Stimulated activated CD4-positive, alpha-beta T cell treated with anti-CD3 and anti-CD28 coated beads, TNF-alpha, amount 100 ng/mL, for 24 hours (primary cell): ENCODE data around the gene EIF4E2.

Experiments used
- DNase-seq, 3 experiments: peaks; one replicate each; pipeline ENCODE4 v3.0.0-alpha.2; 2020; ENCODE audit warnings: low read depth in 3 of 3

Gene EIF4E2

DNA sequence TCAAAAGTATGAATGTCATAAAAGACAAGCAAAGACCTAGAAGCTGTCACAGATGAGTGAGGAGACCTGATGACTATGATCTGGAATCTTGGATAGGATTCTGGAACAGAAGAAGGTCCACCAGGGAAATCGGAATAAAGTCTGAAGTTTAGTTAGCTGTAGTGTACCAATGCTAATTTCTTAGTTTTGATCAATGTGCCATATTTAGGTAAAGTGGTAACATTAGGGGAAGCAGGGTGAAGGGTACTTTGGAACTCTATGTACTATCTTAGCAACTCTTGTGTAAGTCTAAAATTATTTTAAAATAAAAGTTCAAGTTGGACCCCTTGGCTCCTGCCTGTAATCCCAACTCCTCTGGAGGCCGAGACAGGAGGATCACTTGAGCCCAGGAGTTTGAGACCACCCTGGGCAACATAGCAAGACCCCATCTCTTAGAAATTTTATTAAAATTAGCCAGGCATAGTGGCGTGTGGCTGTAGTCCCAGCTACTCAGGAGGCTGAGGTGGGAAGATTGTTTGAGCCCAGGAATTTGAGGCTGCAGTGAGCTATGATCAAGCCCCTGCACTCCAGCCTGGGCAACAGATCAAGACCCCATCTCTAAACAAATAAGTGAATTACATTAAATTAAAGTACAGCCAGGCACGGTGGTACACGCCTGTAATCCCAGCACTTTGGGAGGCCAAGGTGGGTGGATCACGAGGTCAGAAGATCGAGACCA is 47.0 kb downstream of the EIF4E2 start:
- DNase-seq = no peak

DNA sequence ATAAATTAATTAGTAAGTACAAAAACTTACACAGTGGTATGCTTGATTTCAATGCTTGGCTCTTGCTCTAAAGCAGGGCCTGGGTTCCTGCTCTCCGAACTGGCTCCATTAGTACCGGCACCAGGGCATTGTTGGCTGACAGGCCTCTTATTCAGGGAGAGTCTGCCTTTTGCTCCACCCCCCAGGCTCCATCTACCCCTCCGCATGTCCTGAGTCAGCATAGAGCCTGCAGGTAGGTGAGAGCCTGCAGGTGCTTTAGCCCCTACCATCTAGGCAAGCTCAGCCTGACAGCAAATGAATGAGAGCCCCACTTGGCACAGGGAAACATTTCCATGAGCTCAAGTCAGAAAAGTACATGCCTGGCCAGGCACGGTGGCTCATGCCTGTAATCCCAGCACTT is 47.8 kb downstream of the EIF4E2 start:
- no peak for DNase-seq

DNA sequence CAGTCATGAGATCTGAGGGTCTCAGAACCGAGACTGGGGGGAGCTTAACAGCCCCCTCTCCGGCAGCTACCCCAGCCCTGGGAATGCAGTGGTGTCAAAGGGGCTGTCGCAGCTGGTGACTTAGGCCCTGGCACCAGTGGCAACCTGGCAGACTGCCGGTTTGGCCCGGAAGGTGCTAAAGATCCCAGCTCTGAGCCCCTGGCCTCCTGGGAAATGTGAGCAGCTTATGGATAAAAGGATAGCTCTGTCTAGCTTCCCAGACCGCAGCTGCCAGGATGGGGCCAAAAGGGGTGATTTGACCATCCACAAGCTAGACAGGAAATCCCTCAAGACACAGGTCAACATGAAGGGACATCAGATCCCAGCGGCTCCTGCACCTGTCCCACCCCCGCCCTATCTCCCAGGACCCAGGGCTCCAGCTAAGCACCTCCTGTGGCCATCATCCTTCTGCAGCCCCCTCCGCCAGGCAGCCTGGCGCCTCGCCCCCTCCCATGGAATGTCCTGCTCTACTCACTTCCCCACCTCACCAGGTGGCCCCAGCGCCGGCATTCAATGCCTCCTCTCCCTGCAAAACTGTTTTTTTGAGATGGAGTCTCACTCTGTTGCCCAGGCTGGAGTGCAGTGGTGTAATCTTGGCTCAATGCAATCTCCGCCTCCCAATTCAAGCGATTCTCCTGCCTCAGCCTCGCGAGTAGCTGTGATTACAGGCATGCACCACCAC is 49.7 kb downstream of the EIF4E2 start:
- no peak for DNase-seq

DNA sequence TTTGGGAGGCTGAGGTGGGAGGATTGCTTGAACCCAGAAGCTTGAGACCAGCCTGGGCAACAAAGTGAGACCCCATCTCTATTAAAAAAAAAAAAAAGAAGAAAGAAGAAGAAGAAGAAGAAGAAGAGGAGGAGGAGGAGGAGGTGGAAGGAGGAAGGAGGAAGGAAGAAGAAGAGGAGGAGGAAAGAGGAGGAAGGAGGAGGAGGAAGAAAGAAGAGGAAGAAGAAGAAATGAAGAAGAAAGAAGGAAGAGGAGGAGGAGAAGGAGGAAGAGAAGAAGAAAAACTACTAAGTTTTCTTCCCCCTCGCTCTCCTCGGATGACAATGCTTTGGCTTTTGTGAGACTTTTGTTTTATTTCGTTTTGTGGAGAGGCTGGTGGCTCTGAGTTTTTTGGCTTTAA is 52.8 kb downstream of the EIF4E2 start:
- DNase-seq = no peak

DNA sequence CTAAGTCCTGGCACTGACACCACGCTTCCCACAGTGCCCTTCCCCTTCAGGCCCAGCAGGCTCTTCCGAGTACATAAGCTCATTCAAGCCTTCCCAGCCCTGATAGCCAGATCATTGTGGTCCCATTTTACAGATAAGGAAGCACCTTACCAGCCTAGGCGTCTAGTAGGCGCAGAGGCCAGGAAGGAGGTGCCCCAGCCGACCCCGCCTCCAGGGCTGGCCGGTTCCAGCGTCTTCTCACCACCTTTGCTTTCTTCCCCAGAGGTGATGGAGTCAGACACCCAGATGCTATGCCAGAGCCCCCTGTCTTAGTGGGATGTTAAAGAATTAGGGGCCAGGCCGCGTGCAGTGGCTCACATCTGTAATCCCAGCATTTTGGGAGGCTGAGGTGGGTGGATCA is 54.0 kb downstream of the EIF4E2 start:
- no peak for DNase-seq

DNA sequence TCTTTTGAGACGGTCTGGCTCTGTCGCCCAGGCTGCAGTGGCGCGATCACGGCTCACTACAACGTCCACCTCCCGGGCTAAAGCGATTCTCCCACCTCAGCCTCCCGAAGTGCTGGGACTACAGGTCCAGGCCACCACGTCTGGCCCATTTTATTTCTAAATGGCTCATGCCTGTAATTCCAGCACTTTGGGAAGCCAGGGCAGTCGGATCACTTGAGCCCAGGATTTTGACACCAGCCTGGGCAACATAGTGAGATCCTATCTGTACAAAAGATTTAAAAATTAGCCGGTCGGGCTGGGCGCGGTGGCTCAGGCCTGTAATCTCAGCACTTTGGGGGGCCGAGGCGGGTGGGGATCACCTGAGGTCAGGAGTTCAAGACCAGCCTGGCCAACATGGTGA is 56.5 kb downstream of the EIF4E2 start:
- DNase-seq = no peak

DNA sequence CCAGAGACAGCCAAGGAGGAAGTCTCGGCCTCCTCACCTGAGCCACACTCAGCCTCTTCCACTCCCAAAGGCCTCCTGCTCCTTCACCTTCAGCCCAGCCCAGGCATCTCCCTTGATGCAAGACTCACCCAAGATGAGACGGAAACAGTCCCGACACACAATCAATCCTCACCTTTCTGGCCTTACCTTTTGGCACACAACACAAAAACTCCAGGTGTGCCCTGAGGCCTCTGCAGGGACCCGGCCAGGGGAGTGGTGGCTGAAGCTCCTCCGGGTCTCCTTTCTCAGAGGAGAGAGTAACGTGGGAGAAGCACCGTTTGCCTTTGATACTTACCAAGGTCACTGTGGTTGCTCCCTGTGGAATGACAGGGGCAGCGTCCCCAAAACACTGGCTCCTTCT is 59.1 kb downstream of the EIF4E2 start:
- DNase-seq = no peak

DNA sequence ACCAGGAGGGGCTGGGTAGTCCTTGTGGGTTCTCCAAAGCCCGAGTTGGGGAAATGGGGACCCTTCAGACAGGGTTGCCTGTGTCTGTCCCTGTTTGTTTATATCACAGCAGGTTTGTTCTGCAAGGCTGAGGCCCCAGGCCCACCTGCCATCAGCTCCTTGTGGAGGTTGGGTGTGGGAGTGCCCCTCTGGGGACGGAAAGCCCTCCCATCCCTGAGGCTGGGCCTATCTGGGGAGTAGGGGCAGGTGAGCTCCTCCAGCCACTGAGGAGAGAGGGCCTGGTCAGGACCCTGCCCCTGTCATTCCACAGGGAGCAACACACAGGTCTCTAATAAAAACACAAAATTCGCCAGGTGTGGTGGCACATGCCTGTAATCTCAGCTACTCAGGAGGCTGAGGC is 59.6 kb downstream of the EIF4E2 start:
- DNase-seq = no peak

DNA sequence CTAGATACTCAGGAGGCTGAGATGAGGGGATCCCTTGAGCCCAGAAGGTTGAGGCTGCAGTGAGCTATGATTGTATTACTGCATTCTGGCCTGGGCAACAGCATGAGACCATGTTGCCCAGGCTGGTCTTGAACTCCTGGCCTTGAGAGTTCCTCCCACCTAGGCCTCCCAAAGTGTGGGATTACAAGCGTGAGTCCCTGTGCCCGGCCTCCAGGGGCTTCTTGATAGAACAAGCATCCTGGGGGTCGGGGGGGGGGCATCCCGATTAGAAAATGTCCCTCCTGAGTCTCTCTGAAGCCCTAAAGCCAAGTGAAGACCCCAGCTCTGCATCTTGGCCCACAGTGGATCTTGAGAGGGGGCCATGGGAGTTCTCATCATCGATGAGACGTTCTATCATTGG is 60.6 kb downstream of the EIF4E2 start:
- DNase-seq = no peak

DNA sequence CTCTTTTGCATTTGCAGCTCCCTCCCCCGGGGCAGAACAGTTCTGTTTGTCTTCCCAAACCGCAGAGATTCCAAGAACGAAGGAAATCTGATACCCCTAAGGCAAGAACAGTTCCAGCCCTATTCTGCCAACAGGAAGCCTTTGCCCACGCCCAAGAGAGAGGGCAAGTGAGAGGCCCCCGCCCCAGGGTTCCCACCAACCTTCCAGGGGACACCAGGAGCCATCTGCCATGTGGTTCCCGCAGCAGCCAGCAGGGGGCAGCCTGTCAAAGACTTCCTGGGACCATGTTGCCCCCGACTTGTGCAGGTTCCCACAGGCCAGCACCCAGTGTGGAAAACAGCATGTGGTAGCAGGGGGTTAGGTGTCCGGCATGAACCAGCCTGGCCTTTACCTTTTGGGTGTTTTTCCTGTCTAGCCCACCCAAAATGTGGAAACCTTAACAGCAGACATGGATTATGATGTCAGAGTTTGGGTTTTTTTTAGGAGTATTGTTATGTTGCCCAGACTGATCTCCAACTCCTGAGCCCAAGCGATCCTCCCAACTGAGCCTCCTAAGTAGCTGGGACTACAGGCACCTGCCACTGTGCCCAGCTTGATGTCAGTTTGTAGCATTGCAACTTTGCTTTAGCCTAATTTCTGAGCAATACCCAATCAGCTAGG is 61.2 kb downstream of the EIF4E2 start:
- DNase-seq = peak; percentile 31 to 72 (median 45)

DNA sequence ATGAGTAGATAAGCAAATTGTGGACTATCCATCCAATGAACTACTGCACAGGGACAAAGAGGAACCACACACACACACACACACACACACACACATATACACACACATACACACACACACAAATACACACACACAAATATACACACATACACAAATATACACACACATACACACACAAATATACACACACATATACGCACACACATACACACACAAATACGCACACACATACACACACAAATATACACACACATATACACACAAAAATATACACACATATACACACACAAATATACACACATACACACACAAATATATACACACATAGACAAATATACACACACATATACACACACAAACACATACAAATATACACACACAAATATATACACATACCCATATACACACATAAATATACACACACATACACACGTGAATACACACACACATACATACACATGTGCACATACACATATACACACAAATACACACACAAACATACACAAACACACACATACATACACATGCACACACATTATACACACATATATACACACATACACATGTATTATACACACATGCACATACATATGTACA is 63.1 kb downstream of the EIF4E2 start:
- DNase-seq = no peak

DNA sequence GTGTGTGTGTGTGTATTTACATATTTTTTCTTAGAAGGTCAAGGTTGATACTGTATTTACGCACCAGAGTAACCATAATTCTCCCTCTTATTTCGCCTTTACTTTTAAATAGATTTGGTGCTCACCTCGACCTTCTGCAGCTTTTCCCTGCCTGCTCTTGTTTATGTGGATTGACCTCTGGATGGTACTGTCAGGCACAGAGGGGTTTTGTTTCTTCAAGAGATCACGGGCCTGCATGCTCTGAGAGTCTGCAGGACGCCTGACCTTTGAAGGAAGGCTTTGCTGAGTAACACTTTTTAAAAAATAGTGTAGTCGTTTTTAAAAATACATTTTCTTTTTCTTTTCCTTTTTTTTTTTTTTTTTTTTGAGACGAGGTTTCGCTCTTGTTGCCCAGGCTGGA is 64.8 kb downstream of the EIF4E2 start:
- DNase-seq = no peak
